Measurements from ENCODE around the gene APPBP2. TPM values are rescaled to one million over a fixed set of nuclear protein-coding genes. Genes with fewer than 3 reads are reported as not detected.
"Not testable (repeated sequence)": the region's sequence is repeated elsewhere in the genome, so short reads cannot be mapped to it uniquely, and the experiment has no call there.

Gene APPBP2
- total RNA-seq, 4 donors from 2014 or later: 33.1 to 49.0 (median 45.4) TPM

- intact Hi-C loops (cut with DNase I): loop anchor here (10.0 kb wide), 1 partner anchor 319 kb away; no protein-coding TSS in a partner anchor
- DNase-seq: no peak
- Histone ChIP-seq H3K27me3 (no peaks in the 10 kb centered on the region), H3K9me3 (no peaks in the 10 kb centered on the region), H3K36me3 (no peaks in the 10 kb centered on the region), H3K27ac (no peak overlapping the region), H3K4me3 (replicated peaks in 1 of 3) (no peak overlapping the region), H3K4me1 (no peaks in the 10 kb centered on the region)
- no peak for TF ChIP-seq CTCF (IDR thresholded peaks at IDR 0.05)
- no peak for TF ChIP-seq POLR2A (IDR thresholded peaks at IDR 0.05)
- 79 to 85% methylated on average over 3 of the region's 3 CpGs for WGBS, 2 donors
These were observed 102.2 kb downstream of the APPBP2 start for GRCh38 chr17:60423865-60424264.

- no peak for DNase-seq
- no peaks in the 10 kb centered on the region for H3K36me3 ChIP-seq
- intact Hi-C loops (cut with DNase I): loop anchor here (10.0 kb wide), 1 partner anchor 317 kb away; no protein-coding TSS in a partner anchor
- no peak for TF ChIP-seq POLR2A (IDR thresholded peaks at IDR 0.05)
- TF ChIP-seq CTCF (IDR thresholded peaks at IDR 0.05): no peak
- WGBS, 2 donors: 71 to 75% methylated on average over 16 to 17 of the region's 18 CpGs
- H3K9me3 ChIP-seq: no peaks in the 10 kb centered on the region
- H3K4me3 ChIP-seq (replicated peaks in 1 of 3): peak within 1 kb of the TSS in 2 of 3 donors; percentile 40 to 42
- no peaks in the 10 kb centered on the region for H3K27me3 ChIP-seq
- peak within 1 kb of the TSS in 1 of 3 donors; percentile 15 for H3K27ac ChIP-seq
- H3K4me1 ChIP-seq: no peaks in the 10 kb centered on the region
These were observed 103.8 kb downstream of the APPBP2 start, which contains the start of gene CHCT1 for GRCh38 chr17:60422162-60422665. Gene CHCT1 (plus strand): TSS chr17:60422489. CDS start chr17:60422593, 104 bp downstream.

- Histone ChIP-seq H3K27me3 (no peaks in the 10 kb centered on the region), H3K4me1 (no peaks in the 10 kb centered on the region), H3K4me3 (replicated peaks in 1 of 3) (peak overlapping the region in 2 of 3 donors; percentile 40 to 42), H3K9me3 (no peaks in the 10 kb centered on the region), H3K36me3 (no peaks in the 10 kb centered on the region), H3K27ac (peak overlapping the region in 1 of 3 donors; percentile 15)
- DNase-seq: peak; percentile 60 to 64
- intact Hi-C loops (cut with DNase I): loop anchor here (10.0 kb wide), 1 partner anchor 317 kb away; no protein-coding TSS in a partner anchor
- WGBS, 2 donors: 7% methylated on average over 20 to 24 of the region's 66 CpGs
- no peak for TF ChIP-seq POLR2A (IDR thresholded peaks at IDR 0.05)
- peak; percentile 84 to 92 (median 88) for TF ChIP-seq CTCF (IDR thresholded peaks at IDR 0.05)
These were observed 104.5 kb downstream of the APPBP2 start for GRCh38 chr17:60421273-60422161.

GRCh38 chr17:60419875-60420274 is 106.2 kb downstream of the APPBP2 start:
- H3K9me3 ChIP-seq; H3K36me3 ChIP-seq; H3K4me3 ChIP-seq (replicated peaks in 1 of 3); DNase-seq; H3K27me3 ChIP-seq; H3K4me1 ChIP-seq; H3K27ac ChIP-seq: not testable (repeated sequence)
- intact Hi-C loops (cut with DNase I): loop anchor here (10.0 kb wide), 1 partner anchor 315 kb away; no protein-coding TSS in a partner anchor
- WGBS, 2 donors: 95 to 98% methylated on average over 7 of the region's 7 CpGs

GRCh38 chr17:60419003-60419402 is 107.0 kb downstream of the APPBP2 start:
- intact Hi-C loops (cut with DNase I); DNase-seq; H3K27ac ChIP-seq; H3K9me3 ChIP-seq; H3K4me1 ChIP-seq; H3K27me3 ChIP-seq; H3K36me3 ChIP-seq; H3K4me3 ChIP-seq (replicated peaks in 1 of 3): not testable (repeated sequence)
- WGBS, 2 donors: 94 to 96% methylated on average over 4 of the region's 4 CpGs

All from thyroid gland (tissue), 4 donors.